ENCODE results near the gene LRRC39. TPM values are rescaled to one million over a fixed set of nuclear protein-coding genes. Genes with fewer than 3 reads are reported as not detected.

The LRRC39 gene
- polyA plus RNA-seq, 3 donors: 0.39 to 1.6 TPM; not detected in 1

- H3K79me2 ChIP-seq (ENCODE audit: insufficient read depth, low read length): peaks cover 36% of the 10 kb centered on the region
- H3K4me3 ChIP-seq (replicated peaks in 1 of 3; ENCODE audit: low read depth in 2 of 3, low read length in 3 of 3): no peak overlapping the region
- H4K20me1 ChIP-seq (ENCODE audit: insufficient read depth, low read length): no peaks in the 10 kb centered on the region
- intact Hi-C loops (cut with micrococcal nuclease): no loop called here
- Mint-ChIP-seq H3K27me3 (ENCODE audit: low read depth in 3 of 3) (no peaks in the 10 kb centered on the region), H3K36me3 (peaks cover 12% of the 10 kb centered on the region in 2 donors), H3K4me3 (no peak overlapping the region), H3K27ac (no peak overlapping the region), H3K9me3 (no peaks in the 10 kb centered on the region), H3K4me1 (peaks cover 7% of the 10 kb centered on the region)
- H3K27ac ChIP-seq (ENCODE audit: low read depth in 1 of 2, low read length in 2 of 2): no peak overlapping the region
- no peaks in the 10 kb centered on the region for H3K27me3 ChIP-seq (ENCODE audit: control insufficient read depth in 2 of 2, insufficient read depth in 2 of 2, low read length in 2 of 2)
- no peaks in the 10 kb centered on the region for H3K9me3 ChIP-seq (replicated peaks in 1 of 2; ENCODE audit: control insufficient read depth in 1 of 2, insufficient read depth in 1 of 2, low read length in 2 of 2)
- no CpG with 5 or more reads among the region's 1 CpG for WGBS (ENCODE audit: insufficient coverage)
- TF ChIP-seq, protein P1, sequence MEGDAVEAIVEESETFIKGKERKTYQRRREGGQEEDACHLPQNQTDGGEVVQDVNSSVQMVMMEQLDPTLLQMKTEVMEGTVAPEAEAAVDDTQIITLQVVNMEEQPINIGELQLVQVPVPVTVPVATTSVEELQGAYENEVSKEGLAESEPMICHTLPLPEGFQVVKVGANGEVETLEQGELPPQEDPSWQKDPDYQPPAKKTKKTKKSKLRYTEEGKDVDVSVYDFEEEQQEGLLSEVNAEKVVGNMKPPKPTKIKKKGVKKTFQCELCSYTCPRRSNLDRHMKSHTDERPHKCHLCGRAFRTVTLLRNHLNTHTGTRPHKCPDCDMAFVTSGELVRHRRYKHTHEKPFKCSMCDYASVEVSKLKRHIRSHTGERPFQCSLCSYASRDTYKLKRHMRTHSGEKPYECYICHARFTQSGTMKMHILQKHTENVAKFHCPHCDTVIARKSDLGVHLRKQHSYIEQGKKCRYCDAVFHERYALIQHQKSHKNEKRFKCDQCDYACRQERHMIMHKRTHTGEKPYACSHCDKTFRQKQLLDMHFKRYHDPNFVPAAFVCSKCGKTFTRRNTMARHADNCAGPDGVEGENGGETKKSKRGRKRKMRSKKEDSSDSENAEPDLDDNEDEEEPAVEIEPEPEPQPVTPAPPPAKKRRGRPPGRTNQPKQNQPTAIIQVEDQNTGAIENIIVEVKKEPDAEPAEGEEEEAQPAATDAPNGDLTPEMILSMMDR (IDR thresholded peaks at IDR 0.05): no peak
- H3K36me3 ChIP-seq (replicated peaks in 1 of 2; ENCODE audit: control insufficient read depth in 1 of 2, insufficient read depth in 2 of 2, low read length in 2 of 2): peaks cover 0 to 12% of the 10 kb centered on the region in 2 donors
- no peak overlapping the region for H2AFZ ChIP-seq (ENCODE audit: insufficient read depth, low read depth, low read length, poor library complexity, severe bottlenecking)
- no peak overlapping the region for H3K4me2 ChIP-seq (replicated peaks; ENCODE audit: extremely low read depth, low read length, poor library complexity, severe bottlenecking)
- H3K9ac ChIP-seq (ENCODE audit: insufficient read depth, low read length, poor library complexity, severe bottlenecking): no peak overlapping the region
- peaks cover 5 to 9% of the 10 kb centered on the region in 2 donors for H3K4me1 ChIP-seq (ENCODE audit: control insufficient read depth in 1 of 2, insufficient read depth in 2 of 2, low read length in 2 of 2)
- DNase-seq: no peak
These were observed 50.8 kb downstream of the LRRC39 start for GRCh38 chr1:100127226-100127625.

DNA sequence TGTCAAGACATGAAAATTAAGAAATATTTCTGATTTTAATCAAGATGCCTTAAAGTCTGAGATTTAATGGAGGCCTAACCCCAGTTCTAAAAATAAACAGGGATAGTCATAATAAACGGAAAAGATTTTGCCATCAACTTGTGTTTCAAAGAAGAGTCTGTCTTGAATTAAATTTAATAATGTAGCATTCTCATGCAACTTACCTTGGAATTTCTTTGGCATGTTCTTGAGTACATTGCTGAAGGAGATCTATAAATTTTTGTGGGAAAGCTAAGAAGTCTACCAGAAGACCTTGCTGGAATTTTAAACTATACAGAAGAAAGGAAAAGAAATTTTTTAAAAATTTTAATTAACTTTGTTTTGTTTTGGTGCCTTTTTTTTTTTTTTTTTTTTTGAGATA lies 55.9 kb downstream of the LRRC39 start:
- H3K9me3 Mint-ChIP-seq: no peaks in the 10 kb centered on the region
- no peak overlapping the region for H3K27ac Mint-ChIP-seq
- TF ChIP-seq, protein P1 (IDR thresholded peaks at IDR 0.05): no peak
- Histone ChIP-seq H3K4me2 (replicated peaks; ENCODE audit: extremely low read depth, low read length, poor library complexity, severe bottlenecking) (no peak overlapping the region), H3K27me3 (ENCODE audit: control insufficient read depth in 2 of 2, insufficient read depth in 2 of 2, low read length in 2 of 2) (no peaks in the 10 kb centered on the region), H3K27ac (ENCODE audit: low read depth in 1 of 2, low read length in 2 of 2) (no peak overlapping the region), H3K79me2 (ENCODE audit: insufficient read depth, low read length) (peaks cover 4% of the 10 kb centered on the region), H3K36me3 (replicated peaks in 1 of 2; ENCODE audit: control insufficient read depth in 1 of 2, insufficient read depth in 2 of 2, low read length in 2 of 2) (peaks cover 10 to 27% of the 10 kb centered on the region in 2 donors), H4K20me1 (ENCODE audit: insufficient read depth, low read length) (no peaks in the 10 kb centered on the region), H2AFZ (ENCODE audit: insufficient read depth, low read depth, low read length, poor library complexity, severe bottlenecking) (no peak overlapping the region), H3K9me3 (replicated peaks in 1 of 2; ENCODE audit: control insufficient read depth in 1 of 2, insufficient read depth in 1 of 2, low read length in 2 of 2) (no peaks in the 10 kb centered on the region), H3K4me3 (replicated peaks in 1 of 3; ENCODE audit: low read depth in 2 of 3, low read length in 3 of 3) (no peak overlapping the region), H3K4me1 (ENCODE audit: control insufficient read depth in 1 of 2, insufficient read depth in 2 of 2, low read length in 2 of 2) (no peaks in the 10 kb centered on the region), H3K9ac (ENCODE audit: insufficient read depth, low read length, poor library complexity, severe bottlenecking) (no peak overlapping the region)
- no peak for DNase-seq
- no CpG with 5 or more reads among the region's 1 CpG for WGBS (ENCODE audit: insufficient coverage)
- no peaks in the 10 kb centered on the region for H3K4me1 Mint-ChIP-seq
- H3K4me3 Mint-ChIP-seq: no peak overlapping the region
- intact Hi-C loops (cut with micrococcal nuclease): no loop called here
- H3K27me3 Mint-ChIP-seq (ENCODE audit: low read depth in 3 of 3): no peaks in the 10 kb centered on the region
- H3K36me3 Mint-ChIP-seq: peaks cover 29 to 45% of the 10 kb centered on the region in 2 donors

Data from CD14-positive monocyte (primary cell).